Ovary (tissue), 3 donors: ENCODE measurements around the gene CD68.

Experiments used
- EP300 ChIP-seq: sonication (generic); formaldehyde crosslinking; IDR thresholded peaks from one replicate; pipeline ENCODE4 v1.6.1; 2017; ENCODE audit warnings: antibody characterized with exemption
- TF ChIP-seq, protein P1 (sequence below), 3 donors: fragments of 450-650 bp in 2 of 3; fragments of 200-600 bp in 1 of 3; IDR thresholded peaks; one replicate each; pipeline versions ENCODE4 v1.5.1 to v1.8.0; 2016 to 2022; ENCODE audit warnings: antibody characterized with exemption in 3 of 3, mild to moderate bottlenecking in 1 of 3
- donor health status: DM: no; HTN: no; CAD: no.

DNA sequence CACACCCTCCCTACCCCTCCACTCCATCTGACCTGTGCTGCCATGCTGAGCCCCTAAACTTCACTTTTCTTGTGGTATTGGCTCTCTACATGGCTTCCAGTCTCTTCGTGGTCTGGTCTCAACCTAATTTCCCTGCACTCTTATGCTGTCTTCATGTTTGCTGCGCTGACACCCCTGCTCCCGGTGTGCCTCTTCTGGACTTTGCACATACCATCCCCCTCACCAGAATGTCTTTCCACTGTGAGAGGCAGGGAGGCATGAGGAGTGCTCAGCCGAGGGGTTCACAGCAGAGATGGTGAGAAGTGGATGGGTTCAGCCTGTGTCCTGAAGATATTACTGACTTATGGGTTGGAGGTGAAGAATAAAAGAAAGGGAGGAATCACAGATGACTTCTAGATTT, 28.0 kb upstream of the CD68 start:
- TF ChIP-seq, protein P1, sequence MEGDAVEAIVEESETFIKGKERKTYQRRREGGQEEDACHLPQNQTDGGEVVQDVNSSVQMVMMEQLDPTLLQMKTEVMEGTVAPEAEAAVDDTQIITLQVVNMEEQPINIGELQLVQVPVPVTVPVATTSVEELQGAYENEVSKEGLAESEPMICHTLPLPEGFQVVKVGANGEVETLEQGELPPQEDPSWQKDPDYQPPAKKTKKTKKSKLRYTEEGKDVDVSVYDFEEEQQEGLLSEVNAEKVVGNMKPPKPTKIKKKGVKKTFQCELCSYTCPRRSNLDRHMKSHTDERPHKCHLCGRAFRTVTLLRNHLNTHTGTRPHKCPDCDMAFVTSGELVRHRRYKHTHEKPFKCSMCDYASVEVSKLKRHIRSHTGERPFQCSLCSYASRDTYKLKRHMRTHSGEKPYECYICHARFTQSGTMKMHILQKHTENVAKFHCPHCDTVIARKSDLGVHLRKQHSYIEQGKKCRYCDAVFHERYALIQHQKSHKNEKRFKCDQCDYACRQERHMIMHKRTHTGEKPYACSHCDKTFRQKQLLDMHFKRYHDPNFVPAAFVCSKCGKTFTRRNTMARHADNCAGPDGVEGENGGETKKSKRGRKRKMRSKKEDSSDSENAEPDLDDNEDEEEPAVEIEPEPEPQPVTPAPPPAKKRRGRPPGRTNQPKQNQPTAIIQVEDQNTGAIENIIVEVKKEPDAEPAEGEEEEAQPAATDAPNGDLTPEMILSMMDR (IDR thresholded peaks at IDR 0.05): no peak
- TF ChIP-seq EP300: no peak
